ENCODE measurements around the gene AP2B1. TPM values are rescaled to one million over a fixed set of nuclear protein-coding genes. Genes with fewer than 3 reads are reported as not detected.

The AP2B1 gene
- total RNA-seq, 1 donor from 2014 or later: 129 TPM

DNA sequence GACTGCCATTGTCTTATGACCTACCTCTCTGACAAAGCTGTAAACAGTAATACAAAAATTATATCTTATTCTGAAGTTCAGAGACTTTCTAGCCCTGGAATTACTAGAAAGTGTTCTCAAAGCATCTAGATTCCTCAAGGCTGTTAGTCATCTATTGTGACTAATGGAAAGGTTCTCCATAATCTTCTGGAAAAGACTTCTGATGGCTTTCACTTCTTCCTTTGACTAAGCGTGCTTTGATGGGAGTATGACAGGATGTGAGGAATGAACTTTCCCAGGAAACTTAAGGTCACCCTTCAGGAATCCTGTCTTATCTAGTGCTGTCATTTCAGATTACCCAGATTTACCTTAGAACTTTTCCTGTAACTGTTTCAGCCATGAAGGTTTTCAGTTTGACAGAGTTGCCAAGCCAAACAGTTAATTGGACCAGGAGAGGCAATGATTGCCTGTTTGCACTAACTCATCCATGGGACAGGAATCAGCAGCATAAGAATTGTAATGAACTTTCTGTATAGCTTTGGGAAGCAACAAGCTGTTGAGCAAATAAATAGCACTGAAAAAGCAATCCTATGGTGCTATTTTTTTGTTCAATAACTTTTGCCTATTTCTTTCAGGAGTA, 43.5 kb downstream of the AP2B1 start:
- ChIA-PET CTCF (no interaction called here), POLR2A (no interaction called here)
- Mint-ChIP-seq H3K4me1 (peaks cover 11% of the 10 kb centered on the region), H3K4me3 (no peak overlapping the region), H3K9me3 (no peaks in the 10 kb centered on the region), H3K27ac (no peak overlapping the region), H3K36me3 (ENCODE audit: low read depth) (peaks cover 72% of the 10 kb centered on the region), H3K27me3 (no peaks in the 10 kb centered on the region)
- intact Hi-C loops (cut with micrococcal nuclease): no loop called here
- ATAC-seq (ENCODE audit: low read depth) (no peak), DNase-seq (no peak)
- TF ChIP-seq, protein P1, sequence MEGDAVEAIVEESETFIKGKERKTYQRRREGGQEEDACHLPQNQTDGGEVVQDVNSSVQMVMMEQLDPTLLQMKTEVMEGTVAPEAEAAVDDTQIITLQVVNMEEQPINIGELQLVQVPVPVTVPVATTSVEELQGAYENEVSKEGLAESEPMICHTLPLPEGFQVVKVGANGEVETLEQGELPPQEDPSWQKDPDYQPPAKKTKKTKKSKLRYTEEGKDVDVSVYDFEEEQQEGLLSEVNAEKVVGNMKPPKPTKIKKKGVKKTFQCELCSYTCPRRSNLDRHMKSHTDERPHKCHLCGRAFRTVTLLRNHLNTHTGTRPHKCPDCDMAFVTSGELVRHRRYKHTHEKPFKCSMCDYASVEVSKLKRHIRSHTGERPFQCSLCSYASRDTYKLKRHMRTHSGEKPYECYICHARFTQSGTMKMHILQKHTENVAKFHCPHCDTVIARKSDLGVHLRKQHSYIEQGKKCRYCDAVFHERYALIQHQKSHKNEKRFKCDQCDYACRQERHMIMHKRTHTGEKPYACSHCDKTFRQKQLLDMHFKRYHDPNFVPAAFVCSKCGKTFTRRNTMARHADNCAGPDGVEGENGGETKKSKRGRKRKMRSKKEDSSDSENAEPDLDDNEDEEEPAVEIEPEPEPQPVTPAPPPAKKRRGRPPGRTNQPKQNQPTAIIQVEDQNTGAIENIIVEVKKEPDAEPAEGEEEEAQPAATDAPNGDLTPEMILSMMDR (IDR thresholded peaks at IDR 0.05): no peak

DNA sequence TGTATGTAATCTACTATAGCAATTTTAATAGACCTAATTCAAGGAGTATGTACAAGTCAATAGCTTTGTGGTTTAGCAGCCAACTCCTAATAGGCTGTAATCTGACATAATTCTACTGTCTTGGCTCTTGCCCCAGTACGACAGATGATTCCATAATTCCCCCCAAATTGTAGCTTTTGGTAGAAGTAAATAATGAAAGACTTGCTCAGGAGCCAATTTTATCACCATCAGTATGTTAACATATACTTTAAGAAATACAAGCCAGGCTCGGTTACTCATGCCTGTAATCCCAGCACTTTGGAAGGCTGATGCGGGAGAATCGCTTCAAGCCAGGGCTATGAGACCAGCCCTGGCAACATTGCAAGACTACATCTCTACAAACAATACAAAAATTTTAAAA, 53.9 kb downstream of the AP2B1 start:
- no peak overlapping the region for H3K27ac Mint-ChIP-seq
- DNase-seq: no peak
- H3K36me3 Mint-ChIP-seq (ENCODE audit: low read depth): peaks cover 84% of the 10 kb centered on the region
- POLR2A ChIA-PET: no interaction called here
- no peaks in the 10 kb centered on the region for H3K4me1 Mint-ChIP-seq
- no peak for ATAC-seq (ENCODE audit: low read depth)
- intact Hi-C loops (cut with micrococcal nuclease): no loop called here
- TF ChIP-seq, protein P1 (IDR thresholded peaks at IDR 0.05): no peak
- no peak overlapping the region for H3K4me3 Mint-ChIP-seq
- CTCF ChIA-PET: no interaction called here
- no peaks in the 10 kb centered on the region for H3K9me3 Mint-ChIP-seq
- no peaks in the 10 kb centered on the region for H3K27me3 Mint-ChIP-seq

DNA sequence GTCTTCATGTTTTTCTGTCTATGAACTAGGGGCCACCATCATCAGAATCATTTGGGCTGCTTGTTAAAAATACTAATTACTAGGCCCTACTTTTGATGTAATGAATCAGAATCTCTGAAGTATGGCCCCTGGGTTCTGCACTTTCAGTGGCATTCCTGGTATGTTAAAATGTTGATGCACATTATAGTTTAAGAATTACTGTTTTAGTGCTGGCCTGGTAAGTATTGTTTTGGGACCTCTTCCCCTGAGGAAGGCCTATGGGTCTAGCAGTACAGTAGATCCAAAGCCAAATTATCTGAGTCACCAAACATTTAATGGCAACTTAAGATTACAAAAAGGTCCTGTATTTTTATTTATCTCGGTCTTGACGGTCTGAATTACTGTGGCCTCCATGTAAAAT, 58.8 kb downstream of the AP2B1 start:
- POLR2A ChIA-PET: no interaction called here
- ATAC-seq (ENCODE audit: low read depth) (no peak), DNase-seq (no peak)
- no peak overlapping the region for H3K4me3 Mint-ChIP-seq
- no peaks in the 10 kb centered on the region for H3K9me3 Mint-ChIP-seq
- no peaks in the 10 kb centered on the region for H3K27me3 Mint-ChIP-seq
- CTCF ChIA-PET: no interaction called here
- no peak overlapping the region for H3K27ac Mint-ChIP-seq
- intact Hi-C loops (cut with micrococcal nuclease): no loop called here
- TF ChIP-seq, protein P1 (IDR thresholded peaks at IDR 0.05): no peak
- H3K36me3 Mint-ChIP-seq (ENCODE audit: low read depth): peaks cover 70% of the 10 kb centered on the region
- no peaks in the 10 kb centered on the region for H3K4me1 Mint-ChIP-seq

DNA sequence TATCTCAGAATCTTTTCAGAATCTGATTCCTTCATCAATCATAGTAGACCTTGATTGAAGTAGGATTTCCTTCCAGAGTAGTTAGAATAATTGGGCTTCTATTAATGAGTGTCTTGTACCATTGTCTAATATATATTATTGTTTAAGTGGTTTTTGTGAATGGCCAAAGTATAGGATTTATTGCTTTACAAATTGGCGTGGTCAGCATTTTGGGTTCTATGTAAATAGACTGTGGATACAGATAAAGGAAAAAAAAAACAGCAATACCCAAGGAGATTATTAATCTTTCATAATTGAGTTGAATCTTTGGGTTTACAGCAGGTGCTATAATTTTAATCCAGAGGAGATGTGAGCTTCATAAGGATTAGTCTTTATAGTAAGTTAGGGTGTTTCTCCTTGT, 64.3 kb downstream of the AP2B1 start:
- Mint-ChIP-seq H3K36me3 (ENCODE audit: low read depth) (peaks cover 61% of the 10 kb centered on the region), H3K27me3 (no peaks in the 10 kb centered on the region), H3K4me1 (no peaks in the 10 kb centered on the region), H3K9me3 (no peaks in the 10 kb centered on the region), H3K27ac (no peak overlapping the region), H3K4me3 (no peak overlapping the region)
- intact Hi-C loops (cut with micrococcal nuclease): no loop called here
- CTCF ChIA-PET: no interaction called here
- DNase-seq: no peak
- TF ChIP-seq, protein P1 (IDR thresholded peaks at IDR 0.05): no peak
- POLR2A ChIA-PET: no interaction called here
- no peak for ATAC-seq (ENCODE audit: low read depth)

DNA sequence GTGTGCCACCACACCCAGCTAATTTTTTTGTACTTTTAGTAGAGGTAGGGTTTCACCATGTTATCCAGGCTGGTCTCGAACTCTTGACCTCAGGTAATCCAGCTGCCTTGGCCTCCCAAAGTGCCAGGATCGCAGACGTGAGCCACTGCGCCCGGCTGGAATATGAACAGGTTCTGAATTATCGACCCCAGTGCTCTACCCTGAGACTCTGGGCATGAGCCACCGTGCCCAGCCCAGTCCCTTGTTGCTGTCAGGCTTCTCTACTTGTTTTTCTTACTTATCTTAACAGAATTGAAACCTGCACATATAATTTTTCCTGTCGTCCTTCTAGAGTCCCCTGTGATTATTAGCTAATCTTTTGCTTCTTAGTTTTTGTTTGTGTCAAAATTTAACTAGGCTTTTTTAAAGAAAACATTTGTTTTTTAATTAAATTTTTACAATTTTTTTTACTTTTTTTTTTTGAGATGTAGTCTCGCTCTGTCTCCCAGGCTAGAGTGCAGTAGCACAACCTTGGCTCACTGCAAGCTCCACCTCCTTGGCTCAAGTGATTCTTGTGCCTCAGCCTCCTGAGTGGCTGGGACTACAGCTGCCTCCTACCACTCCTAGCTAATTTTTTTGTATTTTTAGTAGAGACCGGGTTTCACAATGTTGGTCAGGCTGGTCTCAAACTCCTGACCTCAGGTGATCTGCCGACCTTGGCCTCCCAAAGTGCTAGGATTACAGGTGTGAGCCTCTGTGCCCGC, 66.7 kb downstream of the AP2B1 start:
- H3K4me3 Mint-ChIP-seq: no peak overlapping the region
- CTCF ChIA-PET: no interaction called here
- TF ChIP-seq, protein P1 (IDR thresholded peaks at IDR 0.05): no peak
- peaks cover 70% of the 10 kb centered on the region for H3K36me3 Mint-ChIP-seq (ENCODE audit: low read depth)
- H3K27me3 Mint-ChIP-seq: no peaks in the 10 kb centered on the region
- DNase-seq (no peak), ATAC-seq (ENCODE audit: low read depth) (no peak)
- H3K9me3 Mint-ChIP-seq: no peaks in the 10 kb centered on the region
- intact Hi-C loops (cut with micrococcal nuclease): no loop called here
- no peaks in the 10 kb centered on the region for H3K4me1 Mint-ChIP-seq
- H3K27ac Mint-ChIP-seq: no peak overlapping the region
- POLR2A ChIA-PET: no interaction called here

Data from activated B cell treated with CpG ODN at 0.5 μM for 24 hours (primary cell).